Measurements from ENCODE around the gene CA10. TPM values are rescaled to one million over a fixed set of nuclear protein-coding genes. Genes with fewer than 3 reads are reported as not detected.

Gene CA10
- total RNA-seq, 1 donor from 2014 or later = not detected

GRCh38 chr17:51610155-51610554 is 548.4 kb downstream of the CA10 start:
- DNase-seq (ENCODE audit: low spot score) = no peak

- no peak for DNase-seq (ENCODE audit: low spot score)
These were observed 550.1 kb downstream of the CA10 start for GRCh38 chr17:51608251-51608933.

GRCh38 chr17:51607512-51607911 is 551.0 kb downstream of the CA10 start:
- no peak for DNase-seq (ENCODE audit: low spot score)

GRCh38 chr17:51604299-51605020 is 554.1 kb downstream of the CA10 start:
- DNase-seq (ENCODE audit: low spot score) = no peak

GRCh38 chr17:51601622-51602261 is 556.8 kb downstream of the CA10 start:
- no peak for DNase-seq (ENCODE audit: low spot score)

- DNase-seq (ENCODE audit: low spot score) = no peak
These were observed 559.7 kb downstream of the CA10 start for GRCh38 chr17:51598824-51599223.

GRCh38 chr17:51597345-51597744 is 561.2 kb downstream of the CA10 start:
- no peak for DNase-seq (ENCODE audit: low spot score)

- no peak for DNase-seq (ENCODE audit: low spot score)
These were observed 562.6 kb downstream of the CA10 start for GRCh38 chr17:51595826-51596398.

- no peak for DNase-seq (ENCODE audit: low spot score)
These were observed 568.4 kb downstream of the CA10 start for GRCh38 chr17:51590071-51590656.

GRCh38 chr17:51588063-51588462 is 570.5 kb downstream of the CA10 start:
- DNase-seq (ENCODE audit: low spot score) = no peak

GRCh38 chr17:51587516-51587915 is 571.0 kb downstream of the CA10 start:
- DNase-seq (ENCODE audit: low spot score) = no peak

GRCh38 chr17:51585514-51586104 is 572.9 kb downstream of the CA10 start:
- DNase-seq (ENCODE audit: low spot score) = no peak

- no peak for DNase-seq (ENCODE audit: low spot score)
These were observed 577.6 kb downstream of the CA10 start for GRCh38 chr17:51580869-51581268.

Data from mesenteric fat pad (tissue), 1 donor.